ENCODE measurements around the gene KRTAP2-2. TPM values are rescaled to one million over a fixed set of nuclear protein-coding genes. Genes with fewer than 3 reads are reported as not detected.

Gene KRTAP2-2
- total RNA-seq, 2 experiments from 2014 or later, result not detected

DNA sequence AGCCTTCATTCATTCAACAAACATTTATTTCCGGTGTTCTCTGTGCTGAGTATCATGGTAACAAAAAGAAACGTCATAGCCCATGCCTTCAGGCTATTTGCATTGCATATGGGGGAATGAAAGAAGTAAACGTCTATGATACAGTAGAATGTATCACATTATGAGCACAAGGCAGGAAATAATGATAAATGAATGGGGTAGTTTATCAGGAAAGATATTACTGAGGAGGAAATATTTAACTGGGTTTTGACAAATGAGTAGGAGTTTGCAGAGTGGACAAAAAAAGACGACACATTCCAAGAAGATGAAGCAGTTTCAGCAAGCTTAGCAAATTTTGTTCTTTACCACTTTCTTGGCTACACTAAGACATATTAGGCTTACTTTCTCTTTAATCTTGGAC is 27.6 kb upstream of the KRTAP2-2 start:
- no peak for DNase-seq
- ChIA-PET CTCF (no interaction called here), POLR2A (no interaction called here)
- no peaks in the 10 kb centered on the region for H3K4me1 Mint-ChIP-seq (ENCODE audit: low read depth)
- H3K27me3 Mint-ChIP-seq, result peaks cover 23% of the 10 kb centered on the region
- H3K36me3 ChIP-seq (ENCODE audit: insufficient read depth, low read length), result no peaks in the 10 kb centered on the region
- TF ChIP-seq, protein P1, sequence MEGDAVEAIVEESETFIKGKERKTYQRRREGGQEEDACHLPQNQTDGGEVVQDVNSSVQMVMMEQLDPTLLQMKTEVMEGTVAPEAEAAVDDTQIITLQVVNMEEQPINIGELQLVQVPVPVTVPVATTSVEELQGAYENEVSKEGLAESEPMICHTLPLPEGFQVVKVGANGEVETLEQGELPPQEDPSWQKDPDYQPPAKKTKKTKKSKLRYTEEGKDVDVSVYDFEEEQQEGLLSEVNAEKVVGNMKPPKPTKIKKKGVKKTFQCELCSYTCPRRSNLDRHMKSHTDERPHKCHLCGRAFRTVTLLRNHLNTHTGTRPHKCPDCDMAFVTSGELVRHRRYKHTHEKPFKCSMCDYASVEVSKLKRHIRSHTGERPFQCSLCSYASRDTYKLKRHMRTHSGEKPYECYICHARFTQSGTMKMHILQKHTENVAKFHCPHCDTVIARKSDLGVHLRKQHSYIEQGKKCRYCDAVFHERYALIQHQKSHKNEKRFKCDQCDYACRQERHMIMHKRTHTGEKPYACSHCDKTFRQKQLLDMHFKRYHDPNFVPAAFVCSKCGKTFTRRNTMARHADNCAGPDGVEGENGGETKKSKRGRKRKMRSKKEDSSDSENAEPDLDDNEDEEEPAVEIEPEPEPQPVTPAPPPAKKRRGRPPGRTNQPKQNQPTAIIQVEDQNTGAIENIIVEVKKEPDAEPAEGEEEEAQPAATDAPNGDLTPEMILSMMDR (IDR thresholded peaks at IDR 0.05), result no peak
- no peak overlapping the region for H3K27ac Mint-ChIP-seq
- H3K4me3 ChIP-seq (ENCODE audit: low read length), result no peak overlapping the region
- H3K36me3 Mint-ChIP-seq (ENCODE audit: low read depth), result no peaks in the 10 kb centered on the region
- no peaks in the 10 kb centered on the region for H3K27me3 ChIP-seq (ENCODE audit: control insufficient read depth in 1 of 2, insufficient read depth in 2 of 2, low read length in 2 of 2)
- H3K27ac ChIP-seq (ENCODE audit: low read depth in 1 of 2, low read length in 2 of 2), result no peak overlapping the region
- H3K4me1 ChIP-seq (ENCODE audit: insufficient read depth, low read length), result no peaks in the 10 kb centered on the region
- H3K9me3 Mint-ChIP-seq, result no peaks in the 10 kb centered on the region
- no peaks in the 10 kb centered on the region for H3K9me3 ChIP-seq (ENCODE audit: control insufficient read depth in 1 of 2, insufficient read depth in 1 of 2, low read length in 2 of 2)
- H3K4me3 Mint-ChIP-seq, result no peak overlapping the region
- ATAC-seq (ENCODE audit: poor library complexity), result no peak
- intact Hi-C loops (cut with DNase I, micrococcal nuclease), result no loop called here

- ChIA-PET CTCF (no interaction called here), POLR2A (no interaction called here)
- ATAC-seq (ENCODE audit: poor library complexity) (no peak), DNase-seq (no peak)
- no peaks in the 10 kb centered on the region for H3K9me3 Mint-ChIP-seq
- no peaks in the 10 kb centered on the region for H3K36me3 Mint-ChIP-seq (ENCODE audit: low read depth)
- no peak overlapping the region for H3K4me3 Mint-ChIP-seq
- Histone ChIP-seq H3K4me1 (ENCODE audit: insufficient read depth, low read length) (no peaks in the 10 kb centered on the region), H3K4me3 (ENCODE audit: low read length) (no peak overlapping the region), H3K27ac (ENCODE audit: low read depth in 1 of 2, low read length in 2 of 2) (no peak overlapping the region), H3K27me3 (ENCODE audit: control insufficient read depth in 1 of 2, insufficient read depth in 2 of 2, low read length in 2 of 2) (no peaks in the 10 kb centered on the region), H3K9me3 (ENCODE audit: control insufficient read depth in 1 of 2, insufficient read depth in 1 of 2, low read length in 2 of 2) (no peaks in the 10 kb centered on the region), H3K36me3 (ENCODE audit: insufficient read depth, low read length) (no peaks in the 10 kb centered on the region)
- H3K27me3 Mint-ChIP-seq, result peaks cover 44% of the 10 kb centered on the region
- intact Hi-C loops (cut with DNase I, micrococcal nuclease), result no loop called here
- no peak overlapping the region for H3K27ac Mint-ChIP-seq
- no peaks in the 10 kb centered on the region for H3K4me1 Mint-ChIP-seq (ENCODE audit: low read depth)
- TF ChIP-seq, protein P1 (IDR thresholded peaks at IDR 0.05), result no peak
Observed at GRCh38 chr17:41076788-41077187, 21.8 kb upstream of the KRTAP2-2 start.

- no peaks in the 10 kb centered on the region for H3K9me3 ChIP-seq (ENCODE audit: control insufficient read depth in 1 of 2, insufficient read depth in 1 of 2, low read length in 2 of 2)
- ATAC-seq (ENCODE audit: poor library complexity), result no peak
- H3K36me3 ChIP-seq (ENCODE audit: insufficient read depth, low read length), result no peaks in the 10 kb centered on the region
- TF ChIP-seq, protein P1 (IDR thresholded peaks at IDR 0.05), result no peak
- DNase-seq, result no peak
- H3K4me3 ChIP-seq (ENCODE audit: low read length), result no peak overlapping the region
- no peak overlapping the region for H3K27ac ChIP-seq (ENCODE audit: low read depth in 1 of 2, low read length in 2 of 2)
- ChIA-PET CTCF (no interaction called here), POLR2A (no interaction called here)
- no peaks in the 10 kb centered on the region for H3K27me3 ChIP-seq (ENCODE audit: control insufficient read depth in 1 of 2, insufficient read depth in 2 of 2, low read length in 2 of 2)
- Mint-ChIP-seq H3K36me3 (ENCODE audit: low read depth) (no peaks in the 10 kb centered on the region), H3K27ac (no peak overlapping the region), H3K4me3 (no peak overlapping the region), H3K9me3 (no peaks in the 10 kb centered on the region), H3K27me3 (peaks cover 32% of the 10 kb centered on the region), H3K4me1 (ENCODE audit: low read depth) (no peaks in the 10 kb centered on the region)
- intact Hi-C loops (cut with DNase I, micrococcal nuclease), result no loop called here
- no peaks in the 10 kb centered on the region for H3K4me1 ChIP-seq (ENCODE audit: insufficient read depth, low read length)
Observed at GRCh38 chr17:41073676-41074075, 18.6 kb upstream of the KRTAP2-2 start.
